ENCODE measurements around the gene FBXO41.

Gene FBXO41

DNA sequence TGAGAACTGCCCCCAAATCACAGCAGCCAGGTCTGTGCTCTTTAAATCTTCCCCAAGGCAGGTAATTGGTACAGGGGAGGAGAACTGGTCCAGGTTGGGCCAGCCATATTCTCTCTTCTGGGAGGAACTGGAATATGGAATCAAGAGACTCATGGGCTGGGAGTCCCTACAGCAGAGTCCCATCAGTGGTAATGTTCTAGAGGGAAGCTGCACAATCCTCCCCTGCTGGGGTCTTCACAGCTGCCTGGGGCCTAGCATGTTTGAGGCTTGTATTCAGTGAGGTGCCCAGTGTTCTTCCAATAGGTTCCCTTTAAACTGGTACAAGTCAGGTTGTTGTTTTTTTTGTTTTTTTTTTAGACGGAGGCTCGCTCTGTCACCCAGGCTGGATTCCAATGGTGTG lies 30.2 kb upstream of the FBXO41 start:
- H3K4me3 ChIP-seq (ENCODE audit: low read depth, low read length) = no peak overlapping the region
- CTCF ChIA-PET = no interaction called here
- TF ChIP-seq, protein P1, sequence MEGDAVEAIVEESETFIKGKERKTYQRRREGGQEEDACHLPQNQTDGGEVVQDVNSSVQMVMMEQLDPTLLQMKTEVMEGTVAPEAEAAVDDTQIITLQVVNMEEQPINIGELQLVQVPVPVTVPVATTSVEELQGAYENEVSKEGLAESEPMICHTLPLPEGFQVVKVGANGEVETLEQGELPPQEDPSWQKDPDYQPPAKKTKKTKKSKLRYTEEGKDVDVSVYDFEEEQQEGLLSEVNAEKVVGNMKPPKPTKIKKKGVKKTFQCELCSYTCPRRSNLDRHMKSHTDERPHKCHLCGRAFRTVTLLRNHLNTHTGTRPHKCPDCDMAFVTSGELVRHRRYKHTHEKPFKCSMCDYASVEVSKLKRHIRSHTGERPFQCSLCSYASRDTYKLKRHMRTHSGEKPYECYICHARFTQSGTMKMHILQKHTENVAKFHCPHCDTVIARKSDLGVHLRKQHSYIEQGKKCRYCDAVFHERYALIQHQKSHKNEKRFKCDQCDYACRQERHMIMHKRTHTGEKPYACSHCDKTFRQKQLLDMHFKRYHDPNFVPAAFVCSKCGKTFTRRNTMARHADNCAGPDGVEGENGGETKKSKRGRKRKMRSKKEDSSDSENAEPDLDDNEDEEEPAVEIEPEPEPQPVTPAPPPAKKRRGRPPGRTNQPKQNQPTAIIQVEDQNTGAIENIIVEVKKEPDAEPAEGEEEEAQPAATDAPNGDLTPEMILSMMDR (IDR thresholded peaks at IDR 0.05; ENCODE audit: insufficient read depth, low read length, missing control alignments) = no peak
- DNase-seq (ENCODE audit: low read depth, low spot score) = no peak
- POLR2A ChIA-PET = no interaction called here

DNA sequence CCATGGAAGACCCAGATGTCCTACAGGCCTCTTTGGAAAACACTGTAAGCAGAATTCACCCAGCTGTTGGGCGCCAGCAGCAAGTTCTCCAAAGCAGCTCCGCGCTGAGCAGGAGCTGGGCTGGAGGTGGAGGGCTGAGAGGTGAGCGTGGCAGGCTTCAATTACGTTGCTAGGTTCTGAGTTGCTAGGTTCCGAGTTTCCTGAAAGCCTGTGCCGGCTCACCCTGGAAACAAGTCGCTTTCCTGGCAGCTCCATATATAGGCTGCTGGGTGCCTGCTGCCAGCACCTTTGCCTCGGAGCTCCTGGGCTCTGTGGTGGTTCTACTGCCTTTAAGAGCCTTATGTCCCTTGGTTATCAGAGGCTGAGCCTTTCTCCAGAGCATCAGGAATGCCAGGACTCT lies 23.4 kb upstream of the FBXO41 start:
- TF ChIP-seq, protein P1 (IDR thresholded peaks at IDR 0.05; ENCODE audit: insufficient read depth, low read length, missing control alignments) = no peak
- ChIA-PET CTCF (no interaction called here), POLR2A (no interaction called here)
- no peak overlapping the region for H3K4me3 ChIP-seq (ENCODE audit: low read depth, low read length)
- no peak for DNase-seq (ENCODE audit: low read depth, low spot score)

DNA sequence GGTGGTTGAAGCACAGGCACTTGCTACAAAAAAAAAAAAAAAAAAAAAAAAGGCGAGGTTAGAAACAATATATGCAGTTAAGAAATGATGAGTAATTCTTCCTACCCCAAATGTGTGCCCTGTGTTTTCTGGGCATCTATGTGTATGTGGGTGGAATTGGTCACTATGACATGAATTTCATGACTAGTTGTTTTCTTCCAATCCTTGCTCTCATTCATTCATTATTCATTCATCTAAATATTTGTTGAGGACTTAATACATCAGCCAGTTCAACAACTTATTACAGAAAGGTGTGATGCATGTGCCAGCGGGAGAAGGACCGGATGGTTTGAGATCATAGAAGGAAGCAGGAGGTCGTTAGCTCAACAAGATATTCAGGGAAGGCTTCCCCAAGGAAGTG lies 17.4 kb upstream of the FBXO41 start:
- TF ChIP-seq, protein P1 (IDR thresholded peaks at IDR 0.05; ENCODE audit: insufficient read depth, low read length, missing control alignments) = no peak
- ChIA-PET POLR2A (no interaction called here), CTCF (no interaction called here)
- no peak overlapping the region for H3K4me3 ChIP-seq (ENCODE audit: low read depth, low read length)
- no peak for DNase-seq (ENCODE audit: low read depth, low spot score)

DNA sequence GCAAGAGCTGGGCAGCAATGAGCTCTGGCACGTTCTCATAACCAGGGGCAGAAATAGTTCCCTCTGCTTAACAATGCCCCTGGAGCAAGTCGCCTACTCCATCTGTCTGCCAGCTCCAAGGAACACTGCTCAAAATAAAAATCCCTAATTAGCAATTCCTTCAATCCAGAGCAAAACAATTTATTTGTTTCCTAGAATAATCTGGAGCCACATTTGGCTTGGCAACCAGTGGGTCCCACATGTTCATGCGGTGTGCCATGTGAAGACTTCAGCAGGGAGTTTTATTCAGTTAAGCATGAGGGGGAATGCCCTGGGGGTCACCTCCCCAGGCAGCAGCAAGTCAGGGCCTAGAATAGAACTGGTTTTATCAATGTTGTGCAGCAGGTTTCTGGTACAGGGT lies 16.6 kb upstream of the FBXO41 start:
- no peak overlapping the region for H3K4me3 ChIP-seq (ENCODE audit: low read depth, low read length)
- TF ChIP-seq, protein P1 (IDR thresholded peaks at IDR 0.05; ENCODE audit: insufficient read depth, low read length, missing control alignments) = no peak
- CTCF ChIA-PET = interaction anchor here (1.8 kb wide), 1 partner anchor 10 kb away, joined by 7 read pairs; no protein-coding TSS in a partner anchor
- no peak for DNase-seq (ENCODE audit: low read depth, low spot score)
- POLR2A ChIA-PET = no interaction called here

DNA sequence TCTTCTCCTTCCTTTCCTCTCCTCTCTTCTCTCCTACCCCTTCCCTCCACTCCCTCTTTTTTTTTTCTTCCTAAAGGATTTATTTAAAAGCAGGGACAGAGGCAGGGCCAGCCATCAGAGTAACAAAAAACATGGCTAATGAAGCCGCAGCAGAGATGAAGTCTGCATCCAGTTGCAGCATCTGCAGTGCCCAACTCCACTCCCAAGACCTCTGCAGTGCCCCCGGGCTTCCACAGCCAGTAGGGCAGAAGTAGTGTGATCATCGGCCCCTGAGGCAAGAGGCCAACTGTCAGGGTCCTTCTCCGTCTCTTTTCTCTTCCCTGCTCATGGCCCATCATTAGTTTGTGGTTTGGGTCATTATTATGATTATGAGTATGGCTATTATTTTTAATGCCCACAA lies 13.3 kb upstream of the FBXO41 start:
- ChIA-PET POLR2A (no interaction called here), CTCF (no interaction called here)

DNA sequence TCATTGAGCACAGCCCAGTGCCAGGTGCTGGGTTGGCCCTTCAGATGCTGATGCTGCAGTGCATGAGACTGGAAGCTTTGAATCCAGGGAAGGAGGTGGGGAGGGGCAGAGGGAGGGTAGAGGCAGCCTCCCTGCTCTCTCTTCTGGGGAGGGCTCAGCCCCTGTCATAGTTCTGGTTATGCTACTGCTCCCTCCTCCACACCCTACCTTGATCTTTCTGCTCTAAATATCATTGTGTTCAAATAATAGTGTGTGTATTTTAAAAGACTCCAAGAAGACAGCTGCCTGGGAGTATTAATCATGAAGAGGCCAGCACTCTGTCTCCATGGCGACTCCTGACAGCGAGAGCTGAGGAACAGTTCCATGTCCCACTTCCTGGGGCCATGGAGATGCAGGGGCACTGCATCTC lies 12.9 kb upstream of the FBXO41 start:
- no peak for DNase-seq (ENCODE audit: low read depth, low spot score)
- no peak overlapping the region for H3K4me3 ChIP-seq (ENCODE audit: low read depth, low read length)
- ChIA-PET CTCF (no interaction called here), POLR2A (no interaction called here)
- TF ChIP-seq, protein P1 (IDR thresholded peaks at IDR 0.05; ENCODE audit: insufficient read depth, low read length, missing control alignments) = no peak

More for the DNA sequence above, 13.3 kb upstream of the FBXO41 start:
- H3K4me3 ChIP-seq (ENCODE audit: low read depth, low read length) = no peak overlapping the region
- TF ChIP-seq, protein P1 (IDR thresholded peaks at IDR 0.05; ENCODE audit: insufficient read depth, low read length, missing control alignments) = no peak
- no peak for DNase-seq (ENCODE audit: low read depth, low spot score)
